K562 (cell line): ENCODE measurements around the gene PHLDB1. TPM values are rescaled to one million over a fixed set of nuclear protein-coding genes. Genes with fewer than 3 reads are reported as not detected.

Source experiments
- ATAC-seq: fragments of 200-7000 bp; cut with Tn5 transposase; 3 replicates; pipeline ENCODE4 v1.9.1; 2020; ENCODE audit warnings: moderate library complexity
- BruUV-seq: library from RNA; stranded (reverse); fragments of 400-500 nt; replicated peaks from 2 replicates; lab custom pipeline; 2021; lab: Mats Ljungman, UMichigan
- CTCF ChIA-PET: fragments of 300-600 bp; formaldehyde crosslinking; extraction: SDS; loops from one replicate; lab custom pipeline; 2021; ENCODE audit warnings: low intra/inter-chr PET ratio; lab: Yijun Ruan, JAX
- POLR2A ChIA-PET: fragments of 300-600, 350-650 bp; sonication (Branson Sonifier 250); formaldehyde crosslinking; extraction: SDS; loops from one replicate; lab custom pipeline; 2021; ENCODE audit warnings: antibody characterized with exemption, inconsistent platforms; lab: Yijun Ruan, JAX
- DNase-seq, 4 experiments: peaks; one replicate each; pipeline versions ENCODE4 v3.0.0 to v3.0.0-alpha.2; 2011 to 2018; ENCODE audit warnings: low spot score in 3 of 4, mixed read lengths in 3 of 4; ENCODE audit errors: extremely low read depth in 1 of 4
- FAIRE-seq: peaks from 2 replicates; lab custom pipeline; 2011; peaks lifted over from hg19 to GRCh38; lab: Jason Lieb, UNC
- H2AFZ ChIP-seq: 2 replicates; pipeline ENCODE4 v1.6.0; 2011; ENCODE audit warnings: low read depth, low read length, control low read depth, inconsistent platforms
- H3K27ac ChIP-seq: fragments of 200-600 bp; 3 replicates; pipeline ENCODE4 v1.8.0; 2011; ENCODE audit warnings: low read depth, mild to moderate bottlenecking, control low read depth, inconsistent platforms, low read length, moderate library complexity, mixed read lengths; ENCODE audit errors: extremely low read depth
- H3K27me3 ChIP-seq, 2 experiments: fragments of 300-600 bp in 1 of 2; 2 replicates in 1 of 2; 3 replicates in 1 of 2; pipeline versions ENCODE4 v1.6.0 to v1.8.0; 2011; ENCODE audit warnings: inconsistent platforms in 2 of 2, low read length in 2 of 2, mild to moderate bottlenecking in 1 of 2, mixed read lengths in 1 of 2, moderate library complexity in 1 of 2; ENCODE audit not compliant: control insufficient read depth in 2 of 2, insufficient read depth in 2 of 2
- H3K36me3 ChIP-seq: fragments of 300-600 bp; 3 replicates; pipeline ENCODE4 v1.8.0; 2011; ENCODE audit warnings: mild to moderate bottlenecking, low read length, inconsistent platforms; ENCODE audit not compliant: control insufficient read depth, insufficient read depth
- H3K4me1 ChIP-seq, 2 experiments: fragments of 200-600 bp in 1 of 2; replicated peaks in 1 of 2; 2 replicates in 1 of 2; 3 replicates in 1 of 2; pipeline versions ENCODE4 v1.5.1 to v1.8.0; 2011; ENCODE audit warnings: inconsistent platforms in 2 of 2, low read length in 2 of 2, mild to moderate bottlenecking in 1 of 2, mixed read lengths in 1 of 2, moderate library complexity in 1 of 2; ENCODE audit not compliant: control insufficient read depth in 2 of 2, insufficient read depth in 2 of 2
- H3K4me2 ChIP-seq: 2 replicates; pipeline ENCODE4 v1.6.1; 2011; ENCODE audit warnings: low read length, control low read depth, inconsistent platforms, mixed read lengths; ENCODE audit not compliant: insufficient read depth
- H3K4me3 ChIP-seq: fragments of 200-600 bp; sonication (generic), shearing (Covaris generic); 2 replicates; pipeline ENCODE4 v1.5.1; 2016; ENCODE audit warnings: control low read depth, inconsistent platforms
- H3K79me2 ChIP-seq: fragments of 200-600 bp; 3 replicates; pipeline ENCODE4 v1.8.0; 2011; ENCODE audit warnings: low read length, inconsistent platforms; ENCODE audit not compliant: control insufficient read depth, insufficient read depth
- H3K9ac ChIP-seq, 2 experiments: 2 replicates each; pipeline versions ENCODE4 v1.6.0 to v1.6.1; 2011; ENCODE audit warnings: low read depth in 2 of 2, low read length in 2 of 2, control low read depth in 1 of 2, inconsistent platforms in 1 of 2, mild to moderate bottlenecking in 1 of 2, mixed read lengths in 1 of 2; ENCODE audit not compliant: insufficient read depth in 1 of 2
- H3K9me1 ChIP-seq: one replicate; pipeline ENCODE4 v1.6.0; 2011; ENCODE audit warnings: inconsistent platforms, mild to moderate bottlenecking, low read length, moderate library complexity; ENCODE audit not compliant: control insufficient read depth, insufficient read depth
- H3K9me3 ChIP-seq: replicated peaks from 2 replicates; pipeline ENCODE4 v1.5.1; 2011; ENCODE audit warnings: low read depth, low read length, inconsistent platforms; ENCODE audit not compliant: control insufficient read depth, insufficient read depth
- H4K20me1 ChIP-seq: replicated peaks from 2 replicates; pipeline ENCODE4 v1.6.1; 2011; ENCODE audit warnings: low read length, inconsistent platforms, mixed read lengths; ENCODE audit not compliant: control insufficient read depth, insufficient read depth
- CBX1 ChIP-seq: sonication (generic); IDR thresholded peaks from 2 replicates; pipeline ENCODE4 v1.6.1; 2016; ENCODE audit warnings: antibody characterized with exemption, low read depth, mild to moderate bottlenecking
- FIP1L1 ChIP-seq: fragments of 200-400 bp; formaldehyde crosslinking; IDR thresholded peaks from 2 replicates; pipeline ENCODE4 v1.6.1; 2018; ENCODE audit warnings: mild to moderate bottlenecking, low read depth, low read length; ENCODE audit not compliant: poor library complexity, severe bottlenecking
- KLF1 ChIP-seq: fragments of 450-650 bp; IDR thresholded peaks from 2 replicates; pipeline ENCODE4 v1.6.1; 2016; ENCODE audit warnings: missing genetic modification characterization, missing compliant biosample characterization
- WGBS: fragments of 100-300 bp; shearing (Covaris generic); methylation state at CpG from one replicate; pipeline ENCODE4 v1.1.6; 2016; ENCODE audit warnings: low coverage, mixed read lengths; ENCODE audit not compliant: insufficient coverage; ENCODE audit errors: missing lambda C conversion rate; 5-methylcytosine and 5-hydroxymethylcytosine counted together
- in situ Hi-C: fragments of 300-500 bp; cut with MboI; formaldehyde crosslinking; loops from 4 replicates; pipeline ENCODE4 v1.15.0; 2018; ENCODE audit warnings: inconsistent platforms, mixed read lengths
- intact Hi-C: fragments of 100-400 bp; cut with micrococcal nuclease; formaldehyde crosslinking; loops from 2 replicates; pipeline ENCODE4 v1.14.2; 2022
- polyA plus RNA-seq, 8 experiments: library from polyadenylated mRNA; depleted of rRNA in 4 of 8; stranded (reverse) in 5 of 8; unstranded in 3 of 8; fragments of >200 nt; fragmentation: Nextera tagmentation in 2 of 8; fragmentation: Illumina TruSeq in 1 of 8; extraction: Ambion mirVana in 2 of 8; extraction: Trizol in 1 of 8; gene quantifications; 2 replicates each; pipeline versions ENCODE4 v1.2.1 to v1.2.3, GENCODE V29; 2011 to 2014; ENCODE audit warnings: inconsistent platforms in 1 of 8, missing spikeins in 1 of 8
- total RNA-seq, 7 experiments: library from RNA; depleted of rRNA in 6 of 7; stranded (reverse); fragments of >200 nt in 6 of 7; fragmentation: Illumina TruSeq in 2 of 7; extraction: Trizol in 2 of 7; gene quantifications; 2 replicates each; pipeline versions ENCODE4 v1.2.1 to v1.2.3, GENCODE V29; 2011 to 2021; ENCODE audit warnings: low replicate concordance in 1 of 7

Gene PHLDB1
- total and polyA plus RNA-seq, 9 of the 15 experiments (the other 6 are each of a cell fraction or from before 2014, with no cell fraction given): 2.0 to 28.7 (median 16.2) TPM

GRCh38 chr11:118653684-118654390, 46.4 kb downstream of the PHLDB1 start:
- no peak for TF ChIP-seq CBX1
- no peak for TF ChIP-seq FIP1L1
- TF ChIP-seq KLF1 (tag): no peak
- no peak for FAIRE-seq
- Histone ChIP-seq H3K4me3 (no peak overlapping the region), H3K79me2 (no peaks in the 10 kb centered on the region), H3K27ac (no peak overlapping the region), H3K9ac (no peak overlapping the region; a peak in 1 of 4 replicates), H2AFZ (no peak overlapping the region), H3K4me1 (peaks cover 0 to 8% of the 10 kb centered on the region in 2 experiments; a peak in 1 of 5 replicates), H3K9me1 (peaks cover 5% of the 10 kb centered on the region), H3K36me3 (peaks cover 25% of the 10 kb centered on the region), H3K9me3 (no peaks in the 10 kb centered on the region), H4K20me1 (no peaks in the 10 kb centered on the region), H3K4me2 (no peak overlapping the region), H3K27me3 (no peaks in the 10 kb centered on the region)
- WGBS: 79% methylated on average over 8 of the region's 8 CpGs
- no TSS peak for BruUV-seq
- DNase-seq: no peak
- in situ Hi-C loops: no loop called here
- CTCF ChIA-PET: no interaction called here
- intact Hi-C loops: loop anchor here (10.0 kb wide), 1 partner anchor 301 kb away; the partner anchor contains the start of gene UPK2
- ATAC-seq: no peak
- POLR2A ChIA-PET: interaction anchor here (0.5 to 0.9 kb wide), 2 partner anchors 455 to 499 kb away, joined by 3 read pairs; no protein-coding TSS in a partner anchor
